Islet of Langerhans (tissue), 1 donor: ENCODE data around the gene TTC24.
"Not testable (repeated sequence)": the region's sequence is repeated elsewhere in the genome, so short reads cannot be mapped to it uniquely, and the experiment has no call there.

Experiments
- FAIRE-seq: peaks from one replicate; lab custom pipeline; 2011; peaks lifted over from hg19 to GRCh38; lab: Jason Lieb, UNC

Gene TTC24

GRCh38 chr1:156579472-156579871, at the start of gene TTC24:
TTC24 (plus strand) TSS chr1:156579723; CDS start chr1:156581365, 1,642 bp downstream.
- no peak for FAIRE-seq

GRCh38 chr1:156530006-156530405, 49.5 kb upstream of the TTC24 start:
- FAIRE-seq = no peak

GRCh38 chr1:156532374-156532773, 47.1 kb upstream of the TTC24 start:
- FAIRE-seq = no peak

GRCh38 chr1:156533568-156534220, 45.8 kb upstream of the TTC24 start:
- no peak for FAIRE-seq

GRCh38 chr1:156534424-156535060, 45.0 kb upstream of the TTC24 start:
- FAIRE-seq = no peak

- FAIRE-seq = no peak
These were observed 42.5 kb upstream of the TTC24 start for GRCh38 chr1:156537027-156537426.

- no peak for FAIRE-seq
These were observed 40.6 kb upstream of the TTC24 start for GRCh38 chr1:156538711-156539440.

GRCh38 chr1:156539818-156540355, 39.6 kb upstream of the TTC24 start:
- FAIRE-seq = no peak

GRCh38 chr1:156540955-156541354, 38.6 kb upstream of the TTC24 start:
- no peak for FAIRE-seq

GRCh38 chr1:156543066-156543465, 36.5 kb upstream of the TTC24 start:
- no peak for FAIRE-seq

- no peak for FAIRE-seq
These were observed 34.9 kb upstream of the TTC24 start for GRCh38 chr1:156544592-156545102.

- FAIRE-seq = no peak
These were observed 33.3 kb upstream of the TTC24 start for GRCh38 chr1:156546267-156546666.

GRCh38 chr1:156547434-156547833, 32.1 kb upstream of the TTC24 start:
- FAIRE-seq = no peak

GRCh38 chr1:156547982-156548381, 31.5 kb upstream of the TTC24 start:
- no peak for FAIRE-seq

GRCh38 chr1:156549390-156549789, 30.1 kb upstream of the TTC24 start:
- no peak for FAIRE-seq

- FAIRE-seq = no peak
These were observed 29.7 kb upstream of the TTC24 start for GRCh38 chr1:156549831-156550230.

GRCh38 chr1:156550346-156550745, 29.2 kb upstream of the TTC24 start:
- FAIRE-seq = no peak

- no peak for FAIRE-seq
These were observed 28.4 kb upstream of the TTC24 start for GRCh38 chr1:156551066-156551643.

- no peak for FAIRE-seq
These were observed 27.7 kb upstream of the TTC24 start for GRCh38 chr1:156551869-156552268.

- no peak for FAIRE-seq
These were observed 27.0 kb upstream of the TTC24 start for GRCh38 chr1:156552518-156552917.

- not testable (repeated sequence) for FAIRE-seq
These were observed 26.6 kb upstream of the TTC24 start for GRCh38 chr1:156552937-156553336.

- FAIRE-seq = no peak
These were observed 25.6 kb upstream of the TTC24 start for GRCh38 chr1:156553860-156554485.
